ENCODE results near the gene THOC6.

DNA sequence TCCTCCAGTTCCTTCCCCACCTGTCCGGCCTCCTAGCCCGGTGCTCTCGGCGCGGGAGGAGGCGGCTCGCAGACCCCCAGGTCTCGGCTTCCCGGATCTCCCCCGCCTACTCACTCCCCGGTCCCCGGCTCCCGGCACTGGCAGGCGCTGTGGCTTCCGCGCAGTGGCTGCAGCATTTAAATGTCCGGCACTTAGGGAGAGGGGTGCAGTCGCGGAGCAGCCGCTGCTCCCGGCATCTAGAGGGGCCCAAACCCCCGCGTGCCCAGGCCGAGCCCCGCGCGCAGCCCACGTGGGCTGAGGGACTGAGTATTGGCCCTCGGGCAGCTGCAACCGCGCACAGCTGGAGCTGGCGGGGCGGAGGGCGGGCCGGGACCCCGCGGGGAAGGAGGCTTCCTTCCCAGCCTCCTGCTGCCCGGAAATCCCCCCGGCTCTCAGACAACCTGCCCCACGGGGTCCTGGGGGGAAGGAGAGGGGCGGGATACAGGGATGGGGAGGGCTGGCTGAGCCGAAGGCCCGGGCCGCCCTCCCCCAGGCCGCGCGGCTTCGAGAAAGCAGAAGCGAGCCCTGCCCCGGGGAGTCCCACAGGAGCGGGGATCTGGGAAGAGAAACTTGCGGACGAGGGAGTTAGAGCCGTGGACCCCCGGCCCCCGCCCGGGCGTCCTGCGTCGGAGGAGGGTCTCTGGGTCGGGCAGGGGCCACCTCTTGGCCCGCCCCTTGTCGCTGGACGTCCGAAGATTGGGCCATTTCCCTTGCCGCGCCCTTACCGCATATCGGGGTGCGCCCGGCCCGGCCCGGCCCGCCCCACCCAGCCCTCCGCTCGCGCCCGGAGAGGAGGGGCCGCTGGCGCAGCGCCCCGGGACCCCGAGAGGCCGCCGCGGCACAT, 22.2 kb downstream of the THOC6 start, which contains the start of gene MMP25:
- TF ChIP-seq ZNF274 (IDR thresholded peaks at IDR 0.05; ENCODE audit: low read depth, low read length) (no peak), YY1 (IDR thresholded peaks at IDR 0.05; ENCODE audit: insufficient read depth, insufficient read length) (no peak), SUZ12 (IDR thresholded peaks at IDR 0.05; ENCODE audit: extremely low read depth, insufficient read depth, insufficient read length) (no peak)

Data from NT2/D1 (cell line).